K562 (cell line): ENCODE measurements around the gene SUMO3.

Source experiments
- CBFB ChIP-seq: sonication (generic); formaldehyde crosslinking; IDR thresholded peaks from 2 replicates; pipeline ENCODE4 v1.4.0; 2020; ENCODE audit warnings: mild to moderate bottlenecking, missing genetic modification reagents
- E2F8 ChIP-seq: fragments of 450-650 bp; IDR thresholded peaks from 2 replicates; pipeline ENCODE4 v1.7.1; 2018; ENCODE audit warnings: mild to moderate bottlenecking, low read depth; ENCODE audit not compliant: partially characterized antibody
- GTF3C2 ChIP-seq: IDR thresholded peaks from 3 replicates; pipeline ENCODE4 v1.6.1; 2011; ENCODE audit warnings: borderline replicate concordance, mild to moderate bottlenecking, moderate library complexity; ENCODE audit not compliant: insufficient read length; ENCODE audit errors: extremely low read depth
- HNRNPUL1 ChIP-seq: fragments of 200-400 bp; formaldehyde crosslinking; IDR thresholded peaks from 2 replicates; pipeline ENCODE4 v1.6.1; 2017; ENCODE audit warnings: low read length
- KHSRP ChIP-seq: fragments of 450-650 bp; IDR thresholded peaks from 2 replicates; pipeline ENCODE4 v1.6.1; 2017
- NFXL1 ChIP-seq: fragments of 450-650 bp; formaldehyde crosslinking; IDR thresholded peaks from 2 replicates; pipeline ENCODE4 v1.4.0; 2021; ENCODE audit warnings: mild to moderate bottlenecking
- NR3C1 ChIP-seq: sonication (generic); formaldehyde crosslinking; IDR thresholded peaks from 2 replicates; pipeline ENCODE4 v1.8.1; 2022; ENCODE audit warnings: missing genetic modification reagents
- POLR2A ChIP-seq: fragments of 450-650 bp; conservative IDR thresholded peaks from 2 replicates; pipeline ENCODE4 v1.6.1; 2016
- RAD21 ChIP-seq, 2 experiments: fragments of 250-450 bp in 1 of 2; fragments of 450-650 bp in 1 of 2; sonication (Bioruptor Pico) in 1 of 2; formaldehyde crosslinking in 1 of 2; IDR thresholded peaks in 1 of 2; conservative IDR thresholded peaks in 1 of 2; 2 replicates each; pipeline versions ENCODE4 v1.4.0 to v1.8.0; 2020 to 2022; ENCODE audit warnings: mild to moderate bottlenecking in 2 of 2, moderate library complexity in 1 of 2
- SRSF1 ChIP-seq: fragments of 200-400 bp; formaldehyde crosslinking; IDR thresholded peaks from 2 replicates; pipeline ENCODE4 v1.6.1; 2017; ENCODE audit warnings: mild to moderate bottlenecking, low read depth, low read length, moderate library complexity
- TAF1 ChIP-seq: IDR thresholded peaks from 2 replicates; pipeline ENCODE4 v1.6.1; 2011; ENCODE audit warnings: mild to moderate bottlenecking, low read length, moderate library complexity; ENCODE audit not compliant: insufficient read depth, control insufficient read depth, severe bottlenecking; ENCODE audit errors: extremely low read depth
- USF2 ChIP-seq: sonication (generic); formaldehyde crosslinking; IDR thresholded peaks from 2 replicates; pipeline ENCODE4 v1.5.0; 2020; ENCODE audit warnings: missing genetic modification reagents
- ZNF507 ChIP-seq: conservative IDR thresholded peaks from 2 replicates; pipeline ENCODE4 v1.6.1; 2017; ENCODE audit warnings: missing genetic modification characterization, missing compliant biosample characterization

DNA sequence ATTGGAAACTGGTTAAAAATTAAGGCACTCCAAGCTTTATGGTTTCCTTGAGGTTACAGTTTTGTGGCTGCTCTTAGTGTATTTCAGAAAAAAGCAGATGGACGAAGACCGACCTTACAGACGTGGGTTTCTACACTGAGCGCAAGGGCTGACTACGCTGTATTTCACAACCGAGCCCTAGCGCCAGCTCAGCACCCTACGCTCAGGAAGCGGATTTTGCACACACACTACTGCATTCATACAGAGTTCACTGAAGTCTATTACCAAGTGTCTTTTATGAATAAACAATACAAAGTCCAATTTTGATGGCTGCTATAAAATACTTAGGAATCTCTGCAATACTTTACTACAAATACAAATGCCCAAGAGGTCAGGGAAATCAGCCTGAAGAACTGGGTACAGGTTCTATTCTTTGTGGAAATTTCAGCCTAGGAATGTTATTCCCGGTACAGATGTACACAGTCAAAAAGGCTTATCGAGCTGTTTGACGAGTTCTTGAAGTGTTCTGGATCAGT, 31.8 kb upstream of the SUMO3 start:
- TF ChIP-seq USF2 (CRISPR knock-in tag): no peak
- TF ChIP-seq GTF3C2: no peak
- TF ChIP-seq E2F8: no peak
- no peak for TF ChIP-seq SRSF1
- TF ChIP-seq KHSRP: no peak
- no peak for TF ChIP-seq CBFB (CRISPR knock-in tag)
- TF ChIP-seq NR3C1 (CRISPR knock-in tag): no peak
- TF ChIP-seq TAF1: no peak
- TF ChIP-seq NFXL1: no peak
- TF ChIP-seq HNRNPUL1: no peak
- no peak for TF ChIP-seq RAD21 (CRISPR knock-in tag; conservative IDR thresholded peaks at IDR 0.05 in 1 of 2, IDR thresholded peaks at IDR 0.05 in 1 of 2)
- TF ChIP-seq ZNF507 (tag): no peak
- TF ChIP-seq POLR2A: no peak
